ENCODE results near the gene DHX29.

DHX29 gene

DNA sequence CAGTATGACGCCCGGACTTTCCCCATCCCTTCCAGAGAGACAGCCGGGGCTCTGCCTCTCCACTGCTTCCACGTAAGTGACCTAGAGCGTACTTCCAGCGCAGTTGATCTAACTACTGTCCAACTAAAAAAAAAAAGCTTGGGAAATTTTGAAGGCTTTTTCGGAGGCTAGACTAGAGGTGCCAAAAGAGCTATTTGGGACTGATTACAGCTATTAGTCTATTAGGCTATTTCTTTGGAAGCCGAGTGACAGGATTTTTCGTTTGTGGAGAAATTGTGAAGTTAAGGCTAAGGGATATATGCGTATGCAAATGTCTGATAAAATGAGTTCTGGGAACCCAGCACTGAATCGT is 75.6 kb downstream of the DHX29 start:
- no peak for DNase-seq

GRCh38 chr5:55231029-55231918 is 76.2 kb downstream of the DHX29 start:
- no peak for DNase-seq

DNA sequence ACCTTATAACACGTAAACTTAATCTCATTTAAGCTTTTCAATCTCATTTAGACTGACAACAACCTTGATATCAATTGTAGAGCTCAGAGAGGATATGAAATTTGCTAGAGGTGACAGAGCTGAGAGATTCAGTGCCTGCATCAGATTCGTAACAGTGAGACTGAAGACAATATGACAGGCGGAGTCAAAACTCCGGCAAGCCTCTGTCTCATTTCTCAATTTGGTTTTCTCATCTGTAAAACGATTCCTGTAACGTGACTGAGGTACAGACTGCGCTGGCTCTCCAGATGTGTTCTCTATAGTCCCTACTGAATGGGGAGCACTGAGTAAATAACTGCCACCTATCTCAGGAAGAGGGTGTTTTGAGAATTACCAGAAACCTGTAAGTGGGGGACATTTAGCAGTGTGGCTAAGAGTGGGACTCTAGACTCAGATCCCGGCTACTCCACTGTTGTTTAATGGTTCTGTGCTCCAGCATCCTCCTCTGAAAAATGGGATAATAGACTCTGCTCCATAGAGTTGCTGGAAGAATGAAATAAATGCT is 77.3 kb downstream of the DHX29 start:
- DNase-seq, result no peak

- DNase-seq, result no peak
These were observed 79.6 kb downstream of the DHX29 start for GRCh38 chr5:55227664-55228430.

- DNase-seq, result peak; percentile 50
These were observed 80.4 kb downstream of the DHX29 start, which contains the start of gene MCIDAS for GRCh38 chr5:55226934-55227663. MCIDAS (minus strand) TSS chr5:55227315; CDS start chr5:55227138, 177 bp downstream.

- DNase-seq, result peak; percentile 45
These were observed 81.2 kb downstream of the DHX29 start for GRCh38 chr5:55226027-55226933.

GRCh38 chr5:55225346-55225745 is 82.1 kb downstream of the DHX29 start:
- DNase-seq, result no peak

GRCh38 chr5:55223812-55224240 is 83.7 kb downstream of the DHX29 start:
- no peak for DNase-seq

DNA sequence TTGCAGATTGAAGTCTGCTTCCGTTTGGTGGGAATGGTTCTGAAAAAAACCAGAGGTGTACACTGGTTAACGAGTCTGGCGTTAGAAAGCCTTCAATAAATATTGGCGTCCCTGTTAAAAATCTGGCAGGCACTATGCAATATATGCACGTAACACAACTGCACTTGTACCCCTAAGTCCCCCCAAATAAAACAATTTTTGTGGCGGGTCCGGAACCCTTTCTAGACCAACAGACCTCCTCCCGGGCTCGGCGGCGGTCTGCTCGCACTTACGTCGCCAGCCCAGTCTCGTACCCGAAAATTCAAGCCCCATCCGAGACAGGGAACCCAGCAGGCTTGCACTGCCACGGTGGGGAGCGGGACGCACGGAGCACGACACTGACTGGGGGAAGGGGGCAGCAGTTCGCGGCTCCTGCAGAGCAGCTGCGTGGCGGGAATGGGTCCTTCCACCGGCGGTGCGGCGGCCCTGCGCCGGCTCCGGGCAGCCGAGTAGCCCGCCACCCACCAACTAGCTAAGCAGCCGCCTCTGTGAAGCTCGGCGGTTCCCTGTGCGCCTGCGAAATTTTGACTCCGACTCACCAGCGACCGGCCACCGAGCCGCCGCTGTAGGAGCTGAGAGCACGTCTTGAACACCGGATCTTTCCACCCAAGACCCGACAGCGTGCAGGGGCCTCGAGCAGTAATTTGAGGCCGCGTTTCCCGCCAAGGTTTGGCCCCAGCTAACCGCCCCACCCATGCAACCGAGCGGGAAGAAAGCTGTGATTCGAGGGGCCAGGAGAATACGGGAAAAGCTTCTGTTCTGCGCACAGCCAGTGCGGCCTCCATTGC is 84.3 kb downstream of the DHX29 start:
- DNase-seq, result no peak

GRCh38 chr5:55222092-55222984 is 85.2 kb downstream of the DHX29 start:
- DNase-seq, result no peak

GRCh38 chr5:55220433-55221185 is 86.9 kb downstream of the DHX29 start:
- DNase-seq, result no peak

DNA sequence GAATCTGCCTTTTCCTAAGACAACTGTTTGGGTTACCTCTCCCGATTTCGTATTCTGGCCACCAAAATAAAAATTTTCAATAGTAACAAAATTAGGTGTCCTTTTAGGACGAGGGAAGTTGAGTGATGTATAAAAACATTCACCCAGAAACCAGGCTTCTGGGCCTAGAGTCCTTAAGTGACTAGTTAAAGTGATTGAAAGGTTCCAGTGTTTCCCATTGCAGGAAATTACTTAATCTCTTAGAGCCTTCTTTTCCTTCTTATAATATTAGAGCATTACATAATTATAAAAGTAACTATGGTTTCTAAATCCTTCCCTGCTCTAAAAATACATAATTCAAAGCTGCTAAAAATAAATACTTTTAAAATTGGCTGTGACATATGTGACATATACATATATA is 87.7 kb downstream of the DHX29 start:
- no peak for DNase-seq

DNA sequence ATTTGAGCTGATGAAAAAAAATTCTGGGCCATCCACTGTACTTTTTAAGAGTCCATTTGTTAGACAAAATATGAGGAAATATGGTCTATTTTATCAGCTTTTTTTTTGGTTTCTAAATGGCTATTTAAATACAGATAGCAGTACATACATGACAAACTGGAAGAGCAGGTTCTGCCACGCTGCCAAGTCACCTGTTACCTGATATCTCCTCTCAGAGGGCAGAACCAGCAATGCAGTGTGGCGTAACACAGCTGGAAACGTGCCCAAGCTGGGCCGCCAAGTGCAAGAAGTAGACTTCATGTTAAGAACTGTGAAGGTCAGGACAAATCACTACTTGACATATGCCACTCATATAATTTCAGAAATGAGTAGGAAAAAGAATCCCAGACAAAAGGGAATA is 88.5 kb downstream of the DHX29 start:
- no peak for DNase-seq

- DNase-seq, result no peak
These were observed 96.2 kb downstream of the DHX29 start for GRCh38 chr5:55211184-55211874.

Data from CD4-positive, alpha-beta T cell treated with Interleukin-12 subunit alpha and Interleukin-12 subunit beta, for 1 hour (primary cell).